CD4-positive, alpha-beta memory T cell (primary cell): ENCODE results near the gene FITM2. TPM values are rescaled to one million over a fixed set of nuclear protein-coding genes. Genes with fewer than 3 reads are reported as not detected.
"Not testable (repeated sequence)": the region's sequence is repeated elsewhere in the genome, so short reads cannot be mapped to it uniquely, and the experiment has no call there.

Experiments
- CTCF ChIA-PET: fragments of 350-600 bp; sonication (Branson Sonifier 250); formaldehyde crosslinking; loops from one replicate; lab custom pipeline; 2021; ENCODE audit warnings: inconsistent platforms; ENCODE audit not compliant: partially characterized antibody; lab: Charles Lee
- POLR2A ChIA-PET: fragments of 350-600 bp; sonication (Branson Sonifier 250); formaldehyde crosslinking; loops from one replicate; lab custom pipeline; 2021; ENCODE audit not compliant: partially characterized antibody; lab: Charles Lee
- DNase-seq, 5 donors: peaks; one replicate each; pipeline versions ENCODE4 v3.0.0 to v3.0.0-alpha.2; 2020 to 2022; ENCODE audit warnings: mixed read lengths in 1 of 5
- H3K27ac ChIP-seq: one replicate; pipeline ENCODE4 v1.7.0; 2013; ENCODE audit warnings: low read depth, low read length
- H3K27me3 ChIP-seq: 2 replicates; pipeline ENCODE4 v1.7.0; 2013; ENCODE audit warnings: mild to moderate bottlenecking, low read length, moderate library complexity; ENCODE audit not compliant: insufficient read depth
- H3K36me3 ChIP-seq: 2 replicates; pipeline ENCODE4 v1.7.0; 2013; ENCODE audit warnings: mild to moderate bottlenecking, low read length, moderate library complexity; ENCODE audit not compliant: insufficient read depth
- H3K4me1 ChIP-seq: 2 replicates; pipeline ENCODE4 v1.7.0; 2013; ENCODE audit warnings: mild to moderate bottlenecking, low read length, moderate library complexity; ENCODE audit not compliant: insufficient read depth
- H3K4me3 ChIP-seq, 2 donors: one replicate each; pipeline ENCODE4 v1.7.0; 2013; ENCODE audit warnings: low read length in 2 of 2, mild to moderate bottlenecking in 1 of 2
- H3K9me3 ChIP-seq, 2 donors: one replicate each; pipeline ENCODE4 v1.7.0; 2013; ENCODE audit warnings: low read length in 2 of 2, control low read depth in 1 of 2; ENCODE audit not compliant: control insufficient read depth in 1 of 2
- H3K27ac Mint-ChIP-seq, 7 donors: one replicate each; pipeline ENCODE4 v1.8.0; 2020 to 2021; ENCODE audit warnings: mixed read lengths in 7 of 7, mild to moderate bottlenecking in 6 of 7, inconsistent platforms in 3 of 7, moderate library complexity in 3 of 7
- H3K27me3 Mint-ChIP-seq, 2 donors: one replicate each; pipeline ENCODE4 v1.8.0; 2020 to 2021; ENCODE audit warnings: mixed read lengths in 2 of 2
- H3K36me3 Mint-ChIP-seq, 2 donors: one replicate each; pipeline ENCODE4 v1.8.0; 2020 to 2021; ENCODE audit warnings: mixed read lengths in 2 of 2, inconsistent platforms in 1 of 2, mild to moderate bottlenecking in 1 of 2
- H3K4me1 Mint-ChIP-seq, 4 donors: one replicate each; pipeline ENCODE4 v1.8.0; 2020 to 2021; ENCODE audit warnings: mixed read lengths in 4 of 4, mild to moderate bottlenecking in 1 of 4
- H3K4me3 Mint-ChIP-seq, 8 donors: one replicate each; pipeline ENCODE4 v1.8.0; 2020 to 2021; ENCODE audit warnings: mixed read lengths in 8 of 8, mild to moderate bottlenecking in 7 of 8, moderate library complexity in 6 of 8, inconsistent platforms in 3 of 8
- H3K9me3 Mint-ChIP-seq, 8 donors: one replicate each; pipeline ENCODE4 v1.8.0; 2020 to 2021; ENCODE audit warnings: mixed read lengths in 8 of 8, mild to moderate bottlenecking in 5 of 8, inconsistent platforms in 3 of 8, moderate library complexity in 1 of 8
- intact Hi-C: fragments of 100-400 bp; cut with micrococcal nuclease; formaldehyde crosslinking; loops from one replicate; pipeline ENCODE4 v1.15.1; 2023
- polyA plus RNA-seq, 2 donors: library from polyadenylated mRNA; unstranded; fragments of 300-500 nt; fragmentation: Illumina TruSeq; gene quantifications; one replicate each; pipeline ENCODE4 v1.2.3, GENCODE V29; 2021
- total RNA-seq, 2 experiments: library from RNA; stranded (reverse); gene quantifications; one replicate each; pipeline ENCODE4 v1.2.3, GENCODE V29; 2021

Gene FITM2
- total and polyA plus RNA-seq, 4 experiments from 2014 or later, result 0.21 to 6.3 (median 3.6) TPM

GRCh38 chr20:44334306-44334705 lies 23.3 kb upstream of the FITM2 start:
- peaks cover 2% of the 10 kb centered on the region for H3K27me3 ChIP-seq
- no peaks in the 10 kb centered on the region for H3K4me1 ChIP-seq
- no peaks in the 10 kb centered on the region for H3K36me3 Mint-ChIP-seq
- no peak overlapping the region for H3K4me3 ChIP-seq
- no peaks in the 10 kb centered on the region for H3K9me3 Mint-ChIP-seq
- H3K4me1 Mint-ChIP-seq, result no peaks in the 10 kb centered on the region
- intact Hi-C loops, result no loop called here
- H3K36me3 ChIP-seq, result no peaks in the 10 kb centered on the region
- no peak for DNase-seq
- H3K27ac ChIP-seq, result no peak overlapping the region
- no peak overlapping the region for H3K27ac Mint-ChIP-seq
- POLR2A ChIA-PET, result no interaction called here
- no peaks in the 10 kb centered on the region for H3K9me3 ChIP-seq
- no peak overlapping the region for H3K4me3 Mint-ChIP-seq
- CTCF ChIA-PET, result no interaction called here
- H3K27me3 Mint-ChIP-seq, result peaks cover 12 to 20% of the 10 kb centered on the region in 2 donors

- Histone ChIP-seq H3K36me3 (no peaks in the 10 kb centered on the region), H3K4me1 (no peaks in the 10 kb centered on the region), H3K27ac (no peak overlapping the region), H3K27me3 (peaks cover 2% of the 10 kb centered on the region), H3K4me3 (no peak overlapping the region), H3K9me3 (no peaks in the 10 kb centered on the region)
- intact Hi-C loops, result no loop called here
- no peak for DNase-seq
- no peak overlapping the region for H3K27ac Mint-ChIP-seq
- peaks cover 11 to 14% of the 10 kb centered on the region in 2 donors for H3K27me3 Mint-ChIP-seq
- POLR2A ChIA-PET, result no interaction called here
- H3K4me3 Mint-ChIP-seq, result no peak overlapping the region
- CTCF ChIA-PET, result interaction anchor here (1.4 kb wide), 1 partner anchor 20 kb away, joined by 4 read pairs; the partner anchor contains the start of gene FITM2
- H3K4me1 Mint-ChIP-seq, result no peaks in the 10 kb centered on the region
- H3K9me3 Mint-ChIP-seq, result no peaks in the 10 kb centered on the region
- no peaks in the 10 kb centered on the region for H3K36me3 Mint-ChIP-seq
These were observed 20.2 kb upstream of the FITM2 start for GRCh38 chr20:44331201-44331600.

- CTCF ChIA-PET, result interaction anchor here (0.5 to 5.9 kb wide), 3 partner anchors 10 to 111 kb away, joined by 3 to 33 read pairs (median 3); partner anchors contain the start of gene FITM2
- H3K4me3 ChIP-seq, result no peak overlapping the region
- H3K4me3 Mint-ChIP-seq, result no peak overlapping the region
These were observed 17.4 kb upstream of the FITM2 start for GRCh38 chr20:44328428-44328827.

GRCh38 chr20:44327748-44328147 lies 16.7 kb upstream of the FITM2 start:
- H3K4me1 Mint-ChIP-seq, H3K9me3 ChIP-seq, H3K27ac ChIP-seq, H3K36me3 ChIP-seq, POLR2A ChIA-PET, H3K4me3 ChIP-seq, H3K9me3 Mint-ChIP-seq, H3K4me1 ChIP-seq, H3K27ac Mint-ChIP-seq, H3K27me3 ChIP-seq, intact Hi-C loops, DNase-seq, H3K36me3 Mint-ChIP-seq, H3K27me3 Mint-ChIP-seq: not testable (repeated sequence)
- peak overlapping the region in 2 of 8 donors; percentile 35 to 79 for H3K4me3 Mint-ChIP-seq
- CTCF ChIA-PET, result interaction anchor here (4.1 to 5.9 kb wide), 2 partner anchors 16 to 110 kb away, joined by 20 to 33 read pairs; partner anchors contain the start of gene FITM2

More at GRCh38 chr20:44328428-44328827, 17.4 kb upstream of the FITM2 start:
- Histone ChIP-seq H3K36me3 (no peaks in the 10 kb centered on the region), H3K27ac (no peak overlapping the region), H3K4me1 (no peaks in the 10 kb centered on the region), H3K9me3 (no peaks in the 10 kb centered on the region), H3K27me3 (no peaks in the 10 kb centered on the region)
- no peaks in the 10 kb centered on the region for H3K4me1 Mint-ChIP-seq
- no peak overlapping the region for H3K27ac Mint-ChIP-seq
- POLR2A ChIA-PET, result no interaction called here
- no peaks in the 10 kb centered on the region for H3K9me3 Mint-ChIP-seq
- DNase-seq, result no peak
- H3K36me3 Mint-ChIP-seq, result no peaks in the 10 kb centered on the region
- peaks cover 8 to 10% of the 10 kb centered on the region in 2 donors for H3K27me3 Mint-ChIP-seq
- intact Hi-C loops, result no loop called here

GRCh38 chr20:44326391-44327159 lies 15.6 kb upstream of the FITM2 start:
- no peak for DNase-seq
- Histone ChIP-seq H3K4me1 (no peaks in the 10 kb centered on the region), H3K4me3 (no peak overlapping the region), H3K36me3 (no peaks in the 10 kb centered on the region), H3K27ac (no peak overlapping the region), H3K9me3 (no peaks in the 10 kb centered on the region), H3K27me3 (no peaks in the 10 kb centered on the region)
- intact Hi-C loops, result no loop called here
- ChIA-PET CTCF (interaction anchor here (1.3 to 5.9 kb wide), 3 partner anchors 15 to 111 kb away, joined by 4 to 33 read pairs (median 20); partner anchors contain the start of gene FITM2), POLR2A (interaction anchor here (1.0 kb wide), 1 partner anchor 108 kb away, joined by 3 read pairs; no protein-coding TSS in a partner anchor)
- no peaks in the 10 kb centered on the region for H3K4me1 Mint-ChIP-seq
- peak overlapping the region in 6 of 8 donors; percentile 31 to 75 (median 42) for H3K4me3 Mint-ChIP-seq
- no peaks in the 10 kb centered on the region for H3K36me3 Mint-ChIP-seq
- H3K9me3 Mint-ChIP-seq, result no peaks in the 10 kb centered on the region
- peaks cover 8 to 9% of the 10 kb centered on the region in 2 donors for H3K27me3 Mint-ChIP-seq
- no peak overlapping the region for H3K27ac Mint-ChIP-seq

- no peaks in the 10 kb centered on the region for H3K9me3 Mint-ChIP-seq
- Histone ChIP-seq H3K4me1 (no peaks in the 10 kb centered on the region), H3K27me3 (no peaks in the 10 kb centered on the region), H3K4me3 (no peak overlapping the region), H3K27ac (no peak overlapping the region), H3K36me3 (no peaks in the 10 kb centered on the region), H3K9me3 (no peaks in the 10 kb centered on the region)
- POLR2A ChIA-PET, result no interaction called here
- no peak overlapping the region for H3K4me3 Mint-ChIP-seq
- intact Hi-C loops, result no loop called here
- no peak for DNase-seq
- H3K27me3 Mint-ChIP-seq, result peaks cover 6 to 7% of the 10 kb centered on the region in 2 donors
- no peak overlapping the region for H3K27ac Mint-ChIP-seq
- no peaks in the 10 kb centered on the region for H3K4me1 Mint-ChIP-seq
- no peaks in the 10 kb centered on the region for H3K36me3 Mint-ChIP-seq
- CTCF ChIA-PET, result interaction anchor here (0.8 to 4.1 kb wide), 3 partner anchors 10 to 107 kb away, joined by 4 to 20 read pairs (median 4); no protein-coding TSS in a partner anchor
These were observed 13.3 kb upstream of the FITM2 start for GRCh38 chr20:44324343-44324742.

- CTCF ChIA-PET, result interaction anchor here (0.6 to 1.6 kb wide), 3 partner anchors 9 to 636 kb away, joined by 4 to 13 read pairs (median 8); partner anchors contain the start of gene FITM2
- intact Hi-C loops, result loop anchor here (10.0 kb wide), 2 partner anchors 205 to 295 kb away; partner anchors contain the start of gene SERINC3
- no peaks in the 10 kb centered on the region for H3K9me3 Mint-ChIP-seq
- no peaks in the 10 kb centered on the region for H3K27me3 ChIP-seq
- peaks cover 3 to 7% of the 10 kb centered on the region in 2 donors for H3K27me3 Mint-ChIP-seq
- H3K36me3 Mint-ChIP-seq, result no peaks in the 10 kb centered on the region
- DNase-seq, result no peak
- H3K4me3 Mint-ChIP-seq, result no peak overlapping the region
- no peaks in the 10 kb centered on the region for H3K9me3 ChIP-seq
- H3K27ac ChIP-seq, result no peak overlapping the region
- POLR2A ChIA-PET, result no interaction called here
- H3K36me3 ChIP-seq, result no peaks in the 10 kb centered on the region
- H3K4me1 Mint-ChIP-seq, result no peaks in the 10 kb centered on the region
- no peak overlapping the region for H3K27ac Mint-ChIP-seq
- no peak overlapping the region for H3K4me3 ChIP-seq
- H3K4me1 ChIP-seq, result no peaks in the 10 kb centered on the region
These were observed 8.9 kb upstream of the FITM2 start for GRCh38 chr20:44319839-44320422.
